Activated B cell treated with CpG ODN at 0.5 μM for 24 hours (primary cell): ENCODE results near the gene SMIM8. TPM values are rescaled to one million over a fixed set of nuclear protein-coding genes. Genes with fewer than 3 reads are reported as not detected.

Experiments used
- ATAC-seq: fragments of 200-7000 bp; cut with Tn5 transposase; one replicate; pipeline ENCODE4 v1.10.0; 2021; ENCODE audit warnings: low read depth, mild to moderate bottlenecking, moderate library complexity
- CTCF ChIA-PET: fragments of 350-600 bp; sonication (Branson Sonifier 250); formaldehyde crosslinking; loops from one replicate; lab custom pipeline; 2021; ENCODE audit warnings: antibody characterized with exemption; lab: Charles Lee
- POLR2A ChIA-PET: fragments of 350-600 bp; sonication (Branson Sonifier 250); formaldehyde crosslinking; loops from one replicate; lab custom pipeline; 2021; ENCODE audit warnings: antibody characterized with exemption; lab: Charles Lee
- DNase-seq: peaks from one replicate; pipeline ENCODE4 v3.0.0; 2022
- H3K27ac Mint-ChIP-seq: one replicate; pipeline ENCODE4 v1.8.0; 2020; ENCODE audit warnings: mixed read lengths
- H3K27me3 Mint-ChIP-seq: one replicate; pipeline ENCODE4 v1.8.0; 2021; ENCODE audit warnings: mixed read lengths
- H3K36me3 Mint-ChIP-seq: one replicate; pipeline ENCODE4 v1.8.0; 2021; ENCODE audit warnings: low read depth, mixed read lengths
- H3K4me1 Mint-ChIP-seq: one replicate; pipeline ENCODE4 v1.8.0; 2021; ENCODE audit warnings: mixed read lengths
- H3K4me3 Mint-ChIP-seq: one replicate; pipeline ENCODE4 v1.8.0; 2020; ENCODE audit warnings: mild to moderate bottlenecking, mixed read lengths
- H3K9me3 Mint-ChIP-seq: one replicate; pipeline ENCODE4 v1.8.0; 2020; ENCODE audit warnings: mixed read lengths
- CTCF ChIP-seq: fragments of 200-600 bp; IDR thresholded peaks from one replicate; pipeline ENCODE4 v1.8.0; 2022; ENCODE audit warnings: antibody characterized with exemption, mild to moderate bottlenecking
- intact Hi-C: fragments of 100-400 bp; cut with micrococcal nuclease; formaldehyde crosslinking; loops from one replicate; pipeline ENCODE4 v1.15.1; 2024
- total RNA-seq: library from RNA; stranded (reverse); gene quantifications from 2 replicates; pipeline ENCODE4 v1.2.3, GENCODE V29; 2022

SMIM8 gene
- total RNA-seq, 1 donor from 2014 or later: 14.4 TPM

- H3K4me3 Mint-ChIP-seq: no peak overlapping the region
- CTCF ChIA-PET: no interaction called here
- TF ChIP-seq CTCF: no peak
- no peak for DNase-seq
- peaks cover 18% of the 10 kb centered on the region for H3K36me3 Mint-ChIP-seq
- no peak for ATAC-seq
- intact Hi-C loops: no loop called here
- no peaks in the 10 kb centered on the region for H3K4me1 Mint-ChIP-seq
- H3K27ac Mint-ChIP-seq: no peak overlapping the region
- POLR2A ChIA-PET: no interaction called here
- peaks cover 20% of the 10 kb centered on the region for H3K9me3 Mint-ChIP-seq
- H3K27me3 Mint-ChIP-seq: no peaks in the 10 kb centered on the region
These were observed 42.3 kb downstream of the SMIM8 start for GRCh38 chr6:87364602-87365252.

- H3K4me3 Mint-ChIP-seq: no peak overlapping the region
- ChIA-PET POLR2A (no interaction called here), CTCF (no interaction called here)
- H3K36me3 Mint-ChIP-seq: peaks cover 17% of the 10 kb centered on the region
- TF ChIP-seq CTCF: no peak
- intact Hi-C loops: loop anchor here (1.0 kb wide), 1 partner anchor 37 kb away; no protein-coding TSS in a partner anchor
- ATAC-seq (no peak), DNase-seq (no peak)
- no peaks in the 10 kb centered on the region for H3K27me3 Mint-ChIP-seq
- no peak overlapping the region for H3K27ac Mint-ChIP-seq
- peaks cover 22% of the 10 kb centered on the region for H3K9me3 Mint-ChIP-seq
- no peaks in the 10 kb centered on the region for H3K4me1 Mint-ChIP-seq
These were observed 43.9 kb downstream of the SMIM8 start for GRCh38 chr6:87366072-87366827.

- H3K9me3 Mint-ChIP-seq: peaks cover 22% of the 10 kb centered on the region
- DNase-seq (no peak), ATAC-seq (no peak)
- H3K36me3 Mint-ChIP-seq: peaks cover 13% of the 10 kb centered on the region
- H3K27me3 Mint-ChIP-seq: no peaks in the 10 kb centered on the region
- ChIA-PET CTCF (no interaction called here), POLR2A (no interaction called here)
- H3K4me1 Mint-ChIP-seq: no peaks in the 10 kb centered on the region
- no peak overlapping the region for H3K27ac Mint-ChIP-seq
- no peak overlapping the region for H3K4me3 Mint-ChIP-seq
- no peak for TF ChIP-seq CTCF
- intact Hi-C loops: loop anchor here (1.0 kb wide), 1 partner anchor 36 kb away; no protein-coding TSS in a partner anchor
These were observed 44.5 kb downstream of the SMIM8 start for GRCh38 chr6:87366899-87367298.

GRCh38 chr6:87373377-87373776 lies 51.0 kb downstream of the SMIM8 start:
- peaks cover 5% of the 10 kb centered on the region for H3K4me1 Mint-ChIP-seq
- no peak for TF ChIP-seq CTCF
- ATAC-seq (no peak), DNase-seq (no peak)
- H3K9me3 Mint-ChIP-seq: peaks cover 6% of the 10 kb centered on the region
- intact Hi-C loops: no loop called here
- no peak overlapping the region for H3K4me3 Mint-ChIP-seq
- ChIA-PET POLR2A (interaction anchor here (0.5 kb wide), 1 partner anchor 258 kb away, joined by 5 read pairs; no protein-coding TSS in a partner anchor), CTCF (no interaction called here)
- H3K36me3 Mint-ChIP-seq: peaks cover 6% of the 10 kb centered on the region
- no peaks in the 10 kb centered on the region for H3K27me3 Mint-ChIP-seq
- H3K27ac Mint-ChIP-seq: no peak overlapping the region

GRCh38 chr6:87375315-87375714 lies 52.9 kb downstream of the SMIM8 start:
- CTCF ChIA-PET: no interaction called here
- DNase-seq: no peak
- Mint-ChIP-seq H3K27ac (no peak overlapping the region), H3K4me1 (peaks cover 14% of the 10 kb centered on the region), H3K4me3 (no peak overlapping the region), H3K36me3 (peaks cover 3% of the 10 kb centered on the region), H3K9me3 (no peaks in the 10 kb centered on the region), H3K27me3 (no peaks in the 10 kb centered on the region)
- ATAC-seq: no peak
- POLR2A ChIA-PET: no interaction called here
- no peak for TF ChIP-seq CTCF
- intact Hi-C loops: no loop called here
